SK-N-SH (cell line): ENCODE data around the gene LILRB5. TPM values are rescaled to one million over a fixed set of nuclear protein-coding genes. Genes with fewer than 3 reads are reported as not detected.
"Not testable (repeated sequence)": the region's sequence is repeated elsewhere in the genome, so short reads cannot be mapped to it uniquely, and the experiment has no call there.

ENCODE experiments used
- CTCF ChIA-PET: fragments of 300-600, 350-600 bp; formaldehyde crosslinking; extraction: SDS; loops from one replicate; lab custom pipeline; 2021; lab: Yijun Ruan, JAX
- POLR2A ChIA-PET: fragments of 350-600 bp; sonication (Branson Sonifier 250); formaldehyde crosslinking; extraction: SDS; loops from one replicate; lab custom pipeline; 2020; ENCODE audit warnings: antibody characterized with exemption, inconsistent platforms; lab: Yijun Ruan, JAX
- DNase-seq: peaks from one replicate; pipeline ENCODE4 v3.0.0; 2012
- H2AFZ ChIP-seq: fragments of 200-600 bp; sonication (generic); 2 replicates; pipeline ENCODE4 v1.8.1; 2016; ENCODE audit warnings: antibody characterized with exemption, mild to moderate bottlenecking, low read depth
- H3F3A ChIP-seq: fragments of 200-600 bp; sonication (generic); replicated peaks from 2 replicates; pipeline ENCODE3; 2016; ENCODE audit warnings: antibody characterized with exemption, mild to moderate bottlenecking; ENCODE audit not compliant: insufficient read depth
- H3K27ac ChIP-seq, 2 experiments: fragments of 200-500 bp in 1 of 2; fragments of 200-600 bp in 1 of 2; sonication (Bioruptor generic) in 1 of 2; sonication (generic), shearing (Covaris generic) in 1 of 2; 2 replicates each; pipeline versions ENCODE4 v1.5.1 to v1.6.1; 2014 to 2016; ENCODE audit warnings: low read depth in 2 of 2, inconsistent platforms in 1 of 2, low read length in 1 of 2, mild to moderate bottlenecking in 1 of 2, mixed read lengths in 1 of 2
- H3K27me3 ChIP-seq: fragments of 200-600 bp; sonication (generic), shearing (Covaris generic); 2 replicates; pipeline ENCODE4 v1.6.1; 2016; ENCODE audit warnings: mixed run types; ENCODE audit not compliant: insufficient read depth
- H3K36me3 ChIP-seq, 2 experiments: fragments of 200-500 bp in 1 of 2; fragments of 200-600 bp in 1 of 2; sonication (Bioruptor generic) in 1 of 2; sonication (generic) in 1 of 2; replicated peaks in 1 of 2; 2 replicates each; pipeline versions ENCODE3 to v1.5.1; 2014 to 2016; ENCODE audit warnings: low read length in 1 of 2, mild to moderate bottlenecking in 1 of 2; ENCODE audit not compliant: insufficient read depth in 2 of 2, control insufficient read depth in 1 of 2
- H3K4me1 ChIP-seq, 2 experiments: fragments of 200-500 bp in 1 of 2; fragments of 200-600 bp in 1 of 2; sonication (Bioruptor generic) in 1 of 2; sonication (generic), shearing (Covaris generic) in 1 of 2; 2 replicates each; pipeline versions ENCODE4 v1.5.1 to v1.6.1; 2014 to 2016; ENCODE audit warnings: low read depth in 1 of 2, low read length in 1 of 2, mixed run types in 1 of 2; ENCODE audit not compliant: insufficient read depth in 2 of 2, control insufficient read depth in 1 of 2
- H3K4me2 ChIP-seq: fragments of 200-600 bp; sonication (generic), shearing (Covaris generic); 2 replicates; pipeline ENCODE4 v1.6.1; 2017; ENCODE audit warnings: mixed run types
- H3K4me3 ChIP-seq, 2 experiments: fragments of 200-500 bp in 1 of 2; fragments of 200-600 bp in 1 of 2; sonication (Bioruptor generic) in 1 of 2; sonication (generic), shearing (Covaris generic) in 1 of 2; 2 replicates each; pipeline versions ENCODE4 v1.5.1 to v1.8.1; 2014 to 2016; ENCODE audit warnings: low read depth in 2 of 2, inconsistent platforms in 1 of 2, low read length in 1 of 2, mild to moderate bottlenecking in 1 of 2, mixed read lengths in 1 of 2, moderate library complexity in 1 of 2
- H3K79me2 ChIP-seq: fragments of 200-600 bp; sonication (generic); 2 replicates; pipeline ENCODE4 v1.8.1; 2017; ENCODE audit warnings: mild to moderate bottlenecking; ENCODE audit not compliant: insufficient read depth
- H3K9ac ChIP-seq: fragments of 200-600 bp; sonication (generic); 2 replicates; pipeline ENCODE4 v1.6.1; 2017; ENCODE audit warnings: mixed run types
- H3K9me2 ChIP-seq: fragments of 200-600 bp; sonication (generic); 2 replicates; pipeline ENCODE4 v1.6.1; 2017; ENCODE audit warnings: mixed run types
- H3K9me3 ChIP-seq: fragments of 200-600 bp; sonication (generic); 2 replicates; pipeline ENCODE4 v1.6.1; 2017; ENCODE audit warnings: mixed run types, mild to moderate bottlenecking, moderate library complexity
- H4K20me1 ChIP-seq: fragments of 200-600 bp; sonication (generic); 2 replicates; pipeline ENCODE4 v1.6.1; 2017; ENCODE audit warnings: mild to moderate bottlenecking, mixed run types; ENCODE audit not compliant: insufficient read depth
- EP300 ChIP-seq, 2 experiments: IDR thresholded peaks; 2 replicates each; pipeline versions ENCODE4 v1.4.0 to v1.6.1; 2012; ENCODE audit warnings: borderline replicate concordance in 1 of 2, low read depth in 1 of 2, low read length in 1 of 2
- EZH2phosphoT487 ChIP-seq: fragments of 200-600 bp; sonication (generic); IDR thresholded peaks from 2 replicates; pipeline ENCODE4 v1.6.1; 2017; ENCODE audit warnings: low read depth, mixed run types, mild to moderate bottlenecking, antibody characterized with exemption, moderate library complexity, borderline replicate concordance
- FOXM1 ChIP-seq: IDR thresholded peaks from 2 replicates; pipeline ENCODE4 v1.4.0; 2012; ENCODE audit warnings: low read depth, mild to moderate bottlenecking
- GABPA ChIP-seq: IDR thresholded peaks from 2 replicates; pipeline ENCODE4 v1.4.0; 2012; ENCODE audit warnings: low read depth, mild to moderate bottlenecking
- GATA2 ChIP-seq: sonication (generic); formaldehyde crosslinking; IDR thresholded peaks from 2 replicates; pipeline ENCODE4 v1.5.0; 2020; ENCODE audit warnings: mild to moderate bottlenecking, missing genetic modification reagents
- JUND ChIP-seq: IDR thresholded peaks from 2 replicates; pipeline ENCODE4 v1.4.0; 2012
- MXI1 ChIP-seq: IDR thresholded peaks from 2 replicates; pipeline ENCODE4 v1.6.1; 2012; ENCODE audit warnings: mild to moderate bottlenecking, low read depth, low read length, improper control_type of control experiment
- NFIC ChIP-seq: IDR thresholded peaks from 2 replicates; pipeline ENCODE4 v1.4.0; 2012; ENCODE audit warnings: borderline replicate concordance
- RAD21 ChIP-seq: IDR thresholded peaks from 2 replicates; pipeline ENCODE4 v1.6.1; 2012; ENCODE audit warnings: mild to moderate bottlenecking, low read length
- SIN3A ChIP-seq: IDR thresholded peaks from 2 replicates; pipeline ENCODE4 v1.6.1; 2012; ENCODE audit warnings: low read depth, mild to moderate bottlenecking, low read length, moderate library complexity, borderline replicate concordance
- SMC3 ChIP-seq: IDR thresholded peaks from 2 replicates; pipeline ENCODE4 v1.6.1; 2012; ENCODE audit warnings: low read depth, low read length, improper control_type of control experiment
- TAF1 ChIP-seq: IDR thresholded peaks from 2 replicates; pipeline ENCODE4 v1.6.1; 2012; ENCODE audit warnings: low read depth, mild to moderate bottlenecking, low read length, moderate library complexity, borderline replicate concordance
- TCF12 ChIP-seq: IDR thresholded peaks from 2 replicates; pipeline ENCODE4 v1.4.0; 2012
- TEAD4 ChIP-seq: IDR thresholded peaks from 2 replicates; pipeline ENCODE4 v1.4.0; 2012; ENCODE audit warnings: mild to moderate bottlenecking, borderline replicate concordance; ENCODE audit not compliant: insufficient read depth
- WGBS: methylation state at CpG from one replicate; pipeline ENCODE4 v1.1.6; 2017; ENCODE audit warnings: low lambda C conversion rate; 5-methylcytosine and 5-hydroxymethylcytosine counted together
- polyA plus RNA-seq, 3 experiments: library from polyadenylated mRNA; depleted of rRNA; stranded (reverse); fragments of >200 nt; gene quantifications; 2 replicates each; pipeline ENCODE4 v1.2.3, GENCODE V29; 2012
- TF ChIP-seq, protein P1 (sequence below): fragments of 150-350 bp; IDR thresholded peaks from 2 replicates; pipeline ENCODE4 v1.6.1; 2017; ENCODE audit warnings: antibody characterized with exemption, low read length, low read depth, borderline replicate concordance
- TF ChIP-seq, protein P2 (sequence below): IDR thresholded peaks from 2 replicates; pipeline ENCODE4 v1.6.1; 2012; ENCODE audit warnings: mild to moderate bottlenecking, low read depth, low read length, moderate library complexity
- TF ChIP-seq, protein P3 (sequence below): fragments of 200-600 bp; sonication (generic); IDR thresholded peaks from 2 replicates; pipeline ENCODE4 v1.6.1; 2017; ENCODE audit warnings: antibody characterized with exemption, mild to moderate bottlenecking, moderate library complexity
- TF ChIP-seq, protein P4 (sequence below): fragments of 150-350 bp; IDR thresholded peaks from 2 replicates; pipeline ENCODE4 v1.6.1; 2016; ENCODE audit warnings: mild to moderate bottlenecking, low read depth, low read length

LILRB5 gene
- polyA plus RNA-seq, 1 of the 3 experiments (the other 2 are of a cell fraction): not detected

DNA sequence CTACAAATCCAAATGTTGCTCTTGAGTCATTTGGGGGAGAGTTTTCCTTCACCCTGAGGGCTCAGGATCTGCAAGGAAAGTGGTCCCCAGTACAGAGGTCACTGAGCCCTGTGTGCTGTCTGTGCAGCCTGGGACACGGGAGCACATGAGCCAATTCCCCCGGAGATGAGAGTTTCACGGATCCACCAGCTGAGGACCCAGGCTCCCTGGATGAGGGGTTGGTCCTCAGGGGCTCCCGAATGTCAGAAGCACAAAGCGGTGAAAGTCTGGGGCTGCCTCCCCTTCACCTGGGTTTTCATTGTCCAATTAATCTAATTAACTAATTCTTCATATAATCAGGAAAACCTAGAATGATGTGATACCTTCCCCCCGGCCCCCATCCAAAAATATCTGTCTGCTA is 37.5 kb upstream of the LILRB5 start:
- Histone ChIP-seq H2AFZ (no peak overlapping the region), H3K4me1 (no peaks in the 10 kb centered on the region), H4K20me1 (no peaks in the 10 kb centered on the region), H3K27ac (no peak overlapping the region), H3K79me2 (no peaks in the 10 kb centered on the region), H3K9me3 (no peaks in the 10 kb centered on the region), H3K4me2 (no peak overlapping the region), H3K9me2 (no peaks in the 10 kb centered on the region), H3K27me3 (peaks cover 60% of the 10 kb centered on the region), H3K4me3 (no peak overlapping the region), H3F3A (no peaks in the 10 kb centered on the region), H3K36me3 (no peaks in the 10 kb centered on the region), H3K9ac (no peak overlapping the region)
- DNase-seq: no peak
- WGBS: 4% methylated on average over 5 of the region's 6 CpGs
- ChIA-PET CTCF (no interaction called here), POLR2A (no interaction called here)
- TF ChIP-seq EP300 (IDR thresholded peaks at IDR 0.05; ENCODE audit: borderline replicate concordance in 1 of 2, low read depth in 1 of 2, low read length in 1 of 2) (no peak), EZH2phosphoT487 (no peak), RAD21 (no peak), TAF1 (no peak), GATA2 (CRISPR knock-in tag) (no peak), JUND (no peak), NFIC (no peak), SMC3 (no peak), MXI1 (no peak), TEAD4 (no peak), TCF12 (no peak), FOXM1 (no peak), SIN3A (no peak), GABPA (no peak)
- TF ChIP-seq, protein P1, sequence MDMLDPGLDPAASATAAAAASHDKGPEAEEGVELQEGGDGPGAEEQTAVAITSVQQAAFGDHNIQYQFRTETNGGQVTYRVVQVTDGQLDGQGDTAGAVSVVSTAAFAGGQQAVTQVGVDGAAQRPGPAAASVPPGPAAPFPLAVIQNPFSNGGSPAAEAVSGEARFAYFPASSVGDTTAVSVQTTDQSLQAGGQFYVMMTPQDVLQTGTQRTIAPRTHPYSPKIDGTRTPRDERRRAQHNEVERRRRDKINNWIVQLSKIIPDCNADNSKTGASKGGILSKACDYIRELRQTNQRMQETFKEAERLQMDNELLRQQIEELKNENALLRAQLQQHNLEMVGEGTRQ: no peak
- TF ChIP-seq, protein P2, sequence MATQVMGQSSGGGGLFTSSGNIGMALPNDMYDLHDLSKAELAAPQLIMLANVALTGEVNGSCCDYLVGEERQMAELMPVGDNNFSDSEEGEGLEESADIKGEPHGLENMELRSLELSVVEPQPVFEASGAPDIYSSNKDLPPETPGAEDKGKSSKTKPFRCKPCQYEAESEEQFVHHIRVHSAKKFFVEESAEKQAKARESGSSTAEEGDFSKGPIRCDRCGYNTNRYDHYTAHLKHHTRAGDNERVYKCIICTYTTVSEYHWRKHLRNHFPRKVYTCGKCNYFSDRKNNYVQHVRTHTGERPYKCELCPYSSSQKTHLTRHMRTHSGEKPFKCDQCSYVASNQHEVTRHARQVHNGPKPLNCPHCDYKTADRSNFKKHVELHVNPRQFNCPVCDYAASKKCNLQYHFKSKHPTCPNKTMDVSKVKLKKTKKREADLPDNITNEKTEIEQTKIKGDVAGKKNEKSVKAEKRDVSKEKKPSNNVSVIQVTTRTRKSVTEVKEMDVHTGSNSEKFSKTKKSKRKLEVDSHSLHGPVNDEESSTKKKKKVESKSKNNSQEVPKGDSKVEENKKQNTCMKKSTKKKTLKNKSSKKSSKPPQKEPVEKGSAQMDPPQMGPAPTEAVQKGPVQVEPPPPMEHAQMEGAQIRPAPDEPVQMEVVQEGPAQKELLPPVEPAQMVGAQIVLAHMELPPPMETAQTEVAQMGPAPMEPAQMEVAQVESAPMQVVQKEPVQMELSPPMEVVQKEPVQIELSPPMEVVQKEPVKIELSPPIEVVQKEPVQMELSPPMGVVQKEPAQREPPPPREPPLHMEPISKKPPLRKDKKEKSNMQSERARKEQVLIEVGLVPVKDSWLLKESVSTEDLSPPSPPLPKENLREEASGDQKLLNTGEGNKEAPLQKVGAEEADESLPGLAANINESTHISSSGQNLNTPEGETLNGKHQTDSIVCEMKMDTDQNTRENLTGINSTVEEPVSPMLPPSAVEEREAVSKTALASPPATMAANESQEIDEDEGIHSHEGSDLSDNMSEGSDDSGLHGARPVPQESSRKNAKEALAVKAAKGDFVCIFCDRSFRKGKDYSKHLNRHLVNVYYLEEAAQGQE: no peak
- TF ChIP-seq, protein P3, sequence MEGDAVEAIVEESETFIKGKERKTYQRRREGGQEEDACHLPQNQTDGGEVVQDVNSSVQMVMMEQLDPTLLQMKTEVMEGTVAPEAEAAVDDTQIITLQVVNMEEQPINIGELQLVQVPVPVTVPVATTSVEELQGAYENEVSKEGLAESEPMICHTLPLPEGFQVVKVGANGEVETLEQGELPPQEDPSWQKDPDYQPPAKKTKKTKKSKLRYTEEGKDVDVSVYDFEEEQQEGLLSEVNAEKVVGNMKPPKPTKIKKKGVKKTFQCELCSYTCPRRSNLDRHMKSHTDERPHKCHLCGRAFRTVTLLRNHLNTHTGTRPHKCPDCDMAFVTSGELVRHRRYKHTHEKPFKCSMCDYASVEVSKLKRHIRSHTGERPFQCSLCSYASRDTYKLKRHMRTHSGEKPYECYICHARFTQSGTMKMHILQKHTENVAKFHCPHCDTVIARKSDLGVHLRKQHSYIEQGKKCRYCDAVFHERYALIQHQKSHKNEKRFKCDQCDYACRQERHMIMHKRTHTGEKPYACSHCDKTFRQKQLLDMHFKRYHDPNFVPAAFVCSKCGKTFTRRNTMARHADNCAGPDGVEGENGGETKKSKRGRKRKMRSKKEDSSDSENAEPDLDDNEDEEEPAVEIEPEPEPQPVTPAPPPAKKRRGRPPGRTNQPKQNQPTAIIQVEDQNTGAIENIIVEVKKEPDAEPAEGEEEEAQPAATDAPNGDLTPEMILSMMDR: no peak
- TF ChIP-seq, protein P4, sequence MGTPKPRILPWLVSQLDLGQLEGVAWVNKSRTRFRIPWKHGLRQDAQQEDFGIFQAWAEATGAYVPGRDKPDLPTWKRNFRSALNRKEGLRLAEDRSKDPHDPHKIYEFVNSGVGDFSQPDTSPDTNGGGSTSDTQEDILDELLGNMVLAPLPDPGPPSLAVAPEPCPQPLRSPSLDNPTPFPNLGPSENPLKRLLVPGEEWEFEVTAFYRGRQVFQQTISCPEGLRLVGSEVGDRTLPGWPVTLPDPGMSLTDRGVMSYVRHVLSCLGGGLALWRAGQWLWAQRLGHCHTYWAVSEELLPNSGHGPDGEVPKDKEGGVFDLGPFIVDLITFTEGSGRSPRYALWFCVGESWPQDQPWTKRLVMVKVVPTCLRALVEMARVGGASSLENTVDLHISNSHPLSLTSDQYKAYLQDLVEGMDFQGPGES: no peak

DNA sequence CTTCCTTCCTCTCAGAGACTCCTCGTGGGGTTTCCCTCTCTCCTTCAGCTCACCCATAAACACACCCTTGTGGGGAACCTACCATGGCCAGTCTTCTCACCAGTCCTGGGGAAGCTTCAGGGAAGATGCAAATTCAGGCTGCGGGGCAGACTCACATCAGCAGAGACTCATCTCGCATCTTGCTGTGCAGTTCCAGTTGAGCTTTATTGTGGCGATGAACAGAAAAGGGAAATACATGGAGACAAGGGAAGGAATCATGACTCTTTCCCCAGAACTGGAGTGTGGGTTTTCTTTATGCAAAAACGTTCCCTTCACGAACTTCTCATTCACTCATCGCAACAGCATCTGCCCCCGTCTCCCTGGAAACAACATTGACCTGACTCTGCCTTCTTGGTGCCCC is 32.1 kb upstream of the LILRB5 start:
- DNase-seq, H3K9me2 ChIP-seq, H3K27ac ChIP-seq, POLR2A ChIA-PET, H3K4me3 ChIP-seq, H3K4me1 ChIP-seq, H2AFZ ChIP-seq, H3F3A ChIP-seq, H3K79me2 ChIP-seq, H3K9ac ChIP-seq, H4K20me1 ChIP-seq, H3K9me3 ChIP-seq, H3K4me2 ChIP-seq, CTCF ChIA-PET, H3K36me3 ChIP-seq: not testable (repeated sequence)
- WGBS: 3% methylated on average over 4 of the region's 8 CpGs
- H3K27me3 ChIP-seq: peaks cover 35% of the 10 kb centered on the region; the same call in 1 of the 2 replicates
